ENCODE data around the gene CDO1. TPM values are rescaled to one million over a fixed set of nuclear protein-coding genes. Genes with fewer than 3 reads are reported as not detected.
"Not testable (repeated sequence)": the region's sequence is repeated elsewhere in the genome, so short reads cannot be mapped to it uniquely, and the experiment has no call there.

The CDO1 gene
- total and polyA plus RNA-seq, 2 experiments from 2014 or later = 24.5 to 29.2 TPM

DNA sequence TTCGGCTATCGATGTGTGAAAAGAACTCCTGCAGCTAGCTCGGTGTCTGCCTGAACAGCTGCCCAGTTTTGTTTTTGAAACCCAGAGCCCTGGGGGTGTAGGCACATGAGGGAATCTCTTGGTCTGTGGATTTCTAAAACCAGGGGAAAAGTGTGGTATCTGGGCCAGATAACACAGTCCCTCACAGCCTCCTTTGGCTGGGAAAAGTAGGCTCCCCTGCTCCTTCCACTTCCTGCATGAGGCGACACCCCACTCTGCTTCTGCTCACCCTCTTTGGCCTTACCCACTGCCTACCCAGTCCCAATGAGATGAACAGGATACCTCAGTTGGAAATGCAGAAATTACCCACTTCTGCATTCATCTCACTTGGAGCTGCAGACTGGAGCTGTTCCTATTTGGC lies 9.5 kb upstream of the CDO1 start:
- H4K20me1 ChIP-seq (replicated peaks; ENCODE audit: insufficient read depth) = no peaks in the 10 kb centered on the region
- no peaks in the 10 kb centered on the region for H3K36me3 ChIP-seq (ENCODE audit: insufficient read depth)
- no peaks in the 10 kb centered on the region for H3K27me3 ChIP-seq (ENCODE audit: insufficient read depth)
- Mint-ChIP-seq H3K9me3 (peaks cover 21% of the 10 kb centered on the region), H3K27me3 (ENCODE audit: insufficient read depth, low read depth, poor library complexity) (no peaks in the 10 kb centered on the region), H3K36me3 (ENCODE audit: low read depth) (peaks cover 34% of the 10 kb centered on the region), H3K27ac (no peak overlapping the region), H3K4me1 (no peaks in the 10 kb centered on the region), H3K4me3 (no peak overlapping the region)
- ATAC-seq (no peak), DNase-seq (ENCODE audit: low spot score) (no peak)
- TF ChIP-seq JUNB (IDR thresholded peaks at IDR 0.05; ENCODE audit: unreplicated experiment) (no peak), EZH2phosphoT487 (IDR thresholded peaks at IDR 0.05; ENCODE audit: unreplicated experiment) (no peak), ZNF114 (CRISPR knock-in tag; IDR thresholded peaks at IDR 0.05) (no peak), POLR2AphosphoS5 (IDR thresholded peaks at IDR 0.05; ENCODE audit: low read depth) (no peak), ZNF331 (CRISPR knock-in tag; IDR thresholded peaks at IDR 0.05; ENCODE audit: low read depth) (no peak), NANOG (IDR thresholded peaks at IDR 0.05; ENCODE audit: borderline replicate concordance) (no peak)
- TF ChIP-seq, protein P1, sequence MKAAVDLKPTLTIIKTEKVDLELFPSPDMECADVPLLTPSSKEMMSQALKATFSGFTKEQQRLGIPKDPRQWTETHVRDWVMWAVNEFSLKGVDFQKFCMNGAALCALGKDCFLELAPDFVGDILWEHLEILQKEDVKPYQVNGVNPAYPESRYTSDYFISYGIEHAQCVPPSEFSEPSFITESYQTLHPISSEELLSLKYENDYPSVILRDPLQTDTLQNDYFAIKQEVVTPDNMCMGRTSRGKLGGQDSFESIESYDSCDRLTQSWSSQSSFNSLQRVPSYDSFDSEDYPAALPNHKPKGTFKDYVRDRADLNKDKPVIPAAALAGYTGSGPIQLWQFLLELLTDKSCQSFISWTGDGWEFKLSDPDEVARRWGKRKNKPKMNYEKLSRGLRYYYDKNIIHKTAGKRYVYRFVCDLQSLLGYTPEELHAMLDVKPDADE (IDR thresholded peaks at IDR 0.05) = no peak
- TF ChIP-seq, protein P2, sequence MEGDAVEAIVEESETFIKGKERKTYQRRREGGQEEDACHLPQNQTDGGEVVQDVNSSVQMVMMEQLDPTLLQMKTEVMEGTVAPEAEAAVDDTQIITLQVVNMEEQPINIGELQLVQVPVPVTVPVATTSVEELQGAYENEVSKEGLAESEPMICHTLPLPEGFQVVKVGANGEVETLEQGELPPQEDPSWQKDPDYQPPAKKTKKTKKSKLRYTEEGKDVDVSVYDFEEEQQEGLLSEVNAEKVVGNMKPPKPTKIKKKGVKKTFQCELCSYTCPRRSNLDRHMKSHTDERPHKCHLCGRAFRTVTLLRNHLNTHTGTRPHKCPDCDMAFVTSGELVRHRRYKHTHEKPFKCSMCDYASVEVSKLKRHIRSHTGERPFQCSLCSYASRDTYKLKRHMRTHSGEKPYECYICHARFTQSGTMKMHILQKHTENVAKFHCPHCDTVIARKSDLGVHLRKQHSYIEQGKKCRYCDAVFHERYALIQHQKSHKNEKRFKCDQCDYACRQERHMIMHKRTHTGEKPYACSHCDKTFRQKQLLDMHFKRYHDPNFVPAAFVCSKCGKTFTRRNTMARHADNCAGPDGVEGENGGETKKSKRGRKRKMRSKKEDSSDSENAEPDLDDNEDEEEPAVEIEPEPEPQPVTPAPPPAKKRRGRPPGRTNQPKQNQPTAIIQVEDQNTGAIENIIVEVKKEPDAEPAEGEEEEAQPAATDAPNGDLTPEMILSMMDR (conservative IDR thresholded peaks at IDR 0.05; ENCODE audit: low read depth in 2 of 2) = no peak
- no peaks in the 10 kb centered on the region for H3F3A ChIP-seq (replicated peaks; ENCODE audit: low read depth)
- H3K9me2 ChIP-seq (ENCODE audit: insufficient read depth) = peaks cover 8% of the 10 kb centered on the region
- no peak overlapping the region for H3K27ac ChIP-seq (ENCODE audit: low read depth)
- H3K4me1 ChIP-seq (ENCODE audit: insufficient read depth) = no peaks in the 10 kb centered on the region
- no peak overlapping the region for H3K4me3 ChIP-seq
- H3K4me2 ChIP-seq = no peak overlapping the region
- no peaks in the 10 kb centered on the region for H3K79me2 ChIP-seq (replicated peaks; ENCODE audit: insufficient read depth)
- H2AFZ ChIP-seq = no peak overlapping the region

DNA sequence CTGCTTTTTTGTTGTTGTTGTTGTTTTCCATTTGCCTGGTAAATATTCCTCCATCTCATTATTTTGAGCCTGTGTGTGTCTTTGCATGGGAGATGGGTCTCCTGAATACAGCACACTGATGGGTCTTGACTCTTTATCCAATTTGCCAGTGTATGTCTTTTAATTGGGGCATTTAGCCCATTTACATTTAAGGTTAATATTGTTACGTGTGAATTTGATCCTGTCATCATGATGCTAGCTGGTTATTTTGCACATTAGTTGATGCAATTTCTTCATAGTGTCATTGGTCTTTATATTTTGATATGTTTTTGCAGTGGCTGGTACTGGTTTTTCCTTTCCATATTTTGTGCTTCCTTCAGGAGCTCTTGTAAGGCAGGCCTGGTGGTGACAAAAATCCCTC lies 8.5 kb upstream of the CDO1 start:
- not testable (repeated sequence) for H3K27me3 Mint-ChIP-seq (ENCODE audit: insufficient read depth, low read depth, poor library complexity); H2AFZ ChIP-seq; H3K27ac ChIP-seq (ENCODE audit: low read depth); DNase-seq (ENCODE audit: low spot score); H3K4me1 Mint-ChIP-seq; H3K27ac Mint-ChIP-seq; ATAC-seq; H3K4me2 ChIP-seq; H3K27me3 ChIP-seq (ENCODE audit: insufficient read depth); H3K4me1 ChIP-seq (ENCODE audit: insufficient read depth); H3K4me3 Mint-ChIP-seq; H3F3A ChIP-seq (replicated peaks; ENCODE audit: low read depth); H4K20me1 ChIP-seq (replicated peaks; ENCODE audit: insufficient read depth); H3K36me3 ChIP-seq (ENCODE audit: insufficient read depth); H3K79me2 ChIP-seq (replicated peaks; ENCODE audit: insufficient read depth); H3K4me3 ChIP-seq; H3K9me2 ChIP-seq (ENCODE audit: insufficient read depth)
- Mint-ChIP-seq H3K36me3 (ENCODE audit: low read depth) (peaks cover 32% of the 10 kb centered on the region), H3K9me3 (peaks cover 21% of the 10 kb centered on the region)

DNA sequence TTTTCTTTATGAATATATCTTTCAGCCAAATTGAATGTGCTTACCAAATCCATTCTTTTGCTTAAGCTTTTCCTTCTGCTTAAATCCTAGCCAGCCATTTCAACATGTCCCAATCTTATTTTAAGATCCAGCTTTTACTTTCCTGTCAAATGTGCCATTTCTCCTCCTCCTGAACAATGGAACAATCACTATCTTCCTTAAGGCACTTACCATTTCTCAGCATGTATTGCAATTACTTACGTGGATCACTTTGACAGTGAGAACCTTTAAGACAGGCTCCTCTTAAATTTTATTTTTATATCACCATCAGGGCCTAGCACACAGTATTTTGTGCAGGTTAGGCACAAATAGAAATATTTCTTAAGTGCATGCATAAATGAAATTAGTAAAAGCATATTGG lies 4.4 kb upstream of the CDO1 start:
- H3F3A ChIP-seq (replicated peaks; ENCODE audit: low read depth) = no peaks in the 10 kb centered on the region
- Mint-ChIP-seq H3K4me1 (peaks cover 12% of the 10 kb centered on the region; the same call in 2 of the 3 replicates), H3K27me3 (ENCODE audit: insufficient read depth, low read depth, poor library complexity) (peaks cover 5% of the 10 kb centered on the region), H3K9me3 (peaks cover 13% of the 10 kb centered on the region), H3K4me3 (no peak overlapping the region), H3K36me3 (ENCODE audit: low read depth) (peaks cover 3% of the 10 kb centered on the region; the same call in 1 of the 3 replicates), H3K27ac (no peak overlapping the region)
- H3K27ac ChIP-seq (ENCODE audit: low read depth) = no peak overlapping the region
- H4K20me1 ChIP-seq (replicated peaks; ENCODE audit: insufficient read depth) = no peaks in the 10 kb centered on the region
- H3K4me1 ChIP-seq (ENCODE audit: insufficient read depth) = no peaks in the 10 kb centered on the region; the same call in 1 of the 2 replicates
- DNase-seq (ENCODE audit: low spot score) (no peak), ATAC-seq (no peak)
- no peak overlapping the region for H3K4me2 ChIP-seq
- H3K4me3 ChIP-seq = no peak overlapping the region
- no peaks in the 10 kb centered on the region for H3K36me3 ChIP-seq (ENCODE audit: insufficient read depth)
- no peak overlapping the region for H2AFZ ChIP-seq
- H3K79me2 ChIP-seq (replicated peaks; ENCODE audit: insufficient read depth) = no peaks in the 10 kb centered on the region
- no peak for TF ChIP-seq ZNF114 (CRISPR knock-in tag; IDR thresholded peaks at IDR 0.05)
- H3K9me2 ChIP-seq (ENCODE audit: insufficient read depth) = peaks cover 7% of the 10 kb centered on the region
- H3K27me3 ChIP-seq (ENCODE audit: insufficient read depth) = peaks cover 4% of the 10 kb centered on the region

All from GM23338 (cell line).